Kidney epithelial cell (primary cell): Measurements from ENCODE around the gene PIK3C3. TPM values are rescaled to one million over a fixed set of nuclear protein-coding genes. Genes with fewer than 3 reads are reported as not detected.

ENCODE experiments used
- DNase-seq: peaks from one replicate; pipeline ENCODE4 v3.0.0-alpha.2; 2010; ENCODE audit warnings: low read depth
- H3K27me3 ChIP-seq: 2 replicates; pipeline ENCODE4 v1.6.0; 2011; ENCODE audit warnings: low read length; ENCODE audit not compliant: control insufficient read depth, insufficient read depth
- H3K36me3 ChIP-seq: 2 replicates; pipeline ENCODE4 v1.5.1; 2011; ENCODE audit warnings: low read length; ENCODE audit not compliant: control insufficient read depth, insufficient read depth
- H3K4me3 ChIP-seq: 2 replicates; pipeline ENCODE4 v1.5.1; 2011; ENCODE audit warnings: low read depth, mild to moderate bottlenecking, control low read depth, low read length
- CTCF ChIP-seq: IDR thresholded peaks from 2 replicates; pipeline ENCODE4 v1.5.1; 2011; ENCODE audit warnings: mild to moderate bottlenecking, moderate library complexity, low read length, control low read depth, inconsistent platforms; ENCODE audit not compliant: insufficient read depth, poor library complexity, severe bottlenecking
- total RNA-seq: library from RNA; depleted of rRNA; stranded (reverse); fragments of >200 nt; gene quantifications from 2 replicates; pipeline ENCODE4 v1.2.3, GENCODE V29; 2015

PIK3C3 gene
- total RNA-seq, 1 donor from 2014 or later: 58.7 TPM

GRCh38 chr18:41965634-41966255, 10.7 kb downstream of the PIK3C3 start:
- no peaks in the 10 kb centered on the region for H3K27me3 ChIP-seq
- DNase-seq: no peak
- H3K4me3 ChIP-seq: no peak overlapping the region
- no peak for TF ChIP-seq CTCF
- H3K36me3 ChIP-seq: no peaks in the 10 kb centered on the region

- Histone ChIP-seq H3K36me3 (no peaks in the 10 kb centered on the region), H3K4me3 (no peak overlapping the region), H3K27me3 (no peaks in the 10 kb centered on the region)
- no peak for TF ChIP-seq CTCF
- no peak for DNase-seq
Observed at GRCh38 chr18:41966943-41967342, 11.9 kb downstream of the PIK3C3 start.

GRCh38 chr18:41967680-41968079, 12.6 kb downstream of the PIK3C3 start:
- H3K27me3 ChIP-seq: no peaks in the 10 kb centered on the region
- no peak overlapping the region for H3K4me3 ChIP-seq
- no peak for TF ChIP-seq CTCF
- no peaks in the 10 kb centered on the region for H3K36me3 ChIP-seq
- no peak for DNase-seq

GRCh38 chr18:41969881-41970280, 14.8 kb downstream of the PIK3C3 start:
- Histone ChIP-seq H3K36me3 (no peaks in the 10 kb centered on the region), H3K4me3 (no peak overlapping the region), H3K27me3 (no peaks in the 10 kb centered on the region)
- TF ChIP-seq CTCF: no peak
- no peak for DNase-seq

GRCh38 chr18:41972067-41972925, 17.3 kb downstream of the PIK3C3 start:
- no peaks in the 10 kb centered on the region for H3K36me3 ChIP-seq
- no peak for TF ChIP-seq CTCF
- no peaks in the 10 kb centered on the region for H3K27me3 ChIP-seq
- no peak for DNase-seq
- H3K4me3 ChIP-seq: no peak overlapping the region

GRCh38 chr18:41973983-41974382, 18.9 kb downstream of the PIK3C3 start:
- Histone ChIP-seq H3K4me3 (no peak overlapping the region), H3K27me3 (no peaks in the 10 kb centered on the region), H3K36me3 (no peaks in the 10 kb centered on the region)
- TF ChIP-seq CTCF: no peak
- peak; percentile 28 for DNase-seq
